Measurements from ENCODE around the gene PAQR9.

The PAQR9 gene

GRCh38 chr3:142981108-142981507, 17.6 kb upstream of the PAQR9 start:
- no peak for DNase-seq

- no peak for DNase-seq
These were observed 13.9 kb upstream of the PAQR9 start for GRCh38 chr3:142977399-142977728.

- DNase-seq = no peak
These were observed 13.3 kb upstream of the PAQR9 start for GRCh38 chr3:142976621-142977398.

GRCh38 chr3:142975316-142975995, 12.0 kb upstream of the PAQR9 start:
- no peak for DNase-seq

GRCh38 chr3:142973217-142974009, 9.9 kb upstream of the PAQR9 start:
- DNase-seq = no peak

- DNase-seq = no peak
These were observed 8.7 kb upstream of the PAQR9 start for GRCh38 chr3:142972092-142972753.

- no peak for DNase-seq
These were observed 8.0 kb upstream of the PAQR9 start for GRCh38 chr3:142971431-142971830.

- DNase-seq = no peak
These were observed 5.0 kb upstream of the PAQR9 start for GRCh38 chr3:142968319-142969025.

- no peak for DNase-seq
These were observed 3.3 kb upstream of the PAQR9 start for GRCh38 chr3:142966808-142967207.

- DNase-seq = no peak
These were observed 2.1 kb upstream of the PAQR9 start for GRCh38 chr3:142965581-142965980.

GRCh38 chr3:142963234-142963515, 299 bp downstream of the PAQR9 start:
- DNase-seq = no peak

GRCh38 chr3:142962520-142963233, 797 bp downstream of the PAQR9 start:
- DNase-seq = no peak

- DNase-seq = no peak
These were observed 1.3 kb downstream of the PAQR9 start for GRCh38 chr3:142962175-142962519.

- no peak for DNase-seq
These were observed 1.9 kb downstream of the PAQR9 start for GRCh38 chr3:142961539-142961938.

- no peak for DNase-seq
These were observed 3.1 kb downstream of the PAQR9 start for GRCh38 chr3:142960322-142960850.

- no peak for DNase-seq
These were observed 4.8 kb downstream of the PAQR9 start for GRCh38 chr3:142958707-142959106.

- DNase-seq = no peak
These were observed 10.0 kb downstream of the PAQR9 start for GRCh38 chr3:142953443-142953842.

- no peak for DNase-seq
These were observed 10.9 kb downstream of the PAQR9 start for GRCh38 chr3:142952272-142953193.

- DNase-seq = no peak
These were observed 11.7 kb downstream of the PAQR9 start for GRCh38 chr3:142951794-142952193.

- no peak for DNase-seq
These were observed 12.5 kb downstream of the PAQR9 start for GRCh38 chr3:142950972-142951371.
